GM11168 (cell line): Measurements from ENCODE around the gene PBX1.

Experiments
- in situ Hi-C: fragments of 300-500 bp; cut with MboI; formaldehyde crosslinking; loops from one replicate; pipeline ENCODE4 v1.12.0; 2022; ENCODE audit warnings: low sequenced_read_pairs; ENCODE audit not compliant: unreplicated experiment

PBX1 gene

DNA sequence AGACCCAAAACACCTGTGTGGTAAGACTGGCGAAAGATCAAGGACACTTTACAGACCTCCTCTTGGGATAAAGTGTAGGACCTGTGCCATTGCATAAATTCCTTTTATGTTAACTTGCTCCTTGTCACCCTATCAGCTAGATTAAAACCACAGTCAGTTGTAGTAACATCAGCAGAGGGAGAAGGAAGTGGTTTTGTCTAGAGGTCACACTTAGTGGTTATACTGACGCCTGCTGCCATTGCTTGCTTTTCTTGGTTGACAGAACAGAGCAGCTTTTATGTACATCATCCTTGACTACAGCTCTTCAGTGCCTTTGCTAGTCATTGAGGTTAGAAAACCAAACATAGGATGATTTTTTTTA is 101.4 kb downstream of the PBX1 start:
- in situ Hi-C loops = no loop called here

DNA sequence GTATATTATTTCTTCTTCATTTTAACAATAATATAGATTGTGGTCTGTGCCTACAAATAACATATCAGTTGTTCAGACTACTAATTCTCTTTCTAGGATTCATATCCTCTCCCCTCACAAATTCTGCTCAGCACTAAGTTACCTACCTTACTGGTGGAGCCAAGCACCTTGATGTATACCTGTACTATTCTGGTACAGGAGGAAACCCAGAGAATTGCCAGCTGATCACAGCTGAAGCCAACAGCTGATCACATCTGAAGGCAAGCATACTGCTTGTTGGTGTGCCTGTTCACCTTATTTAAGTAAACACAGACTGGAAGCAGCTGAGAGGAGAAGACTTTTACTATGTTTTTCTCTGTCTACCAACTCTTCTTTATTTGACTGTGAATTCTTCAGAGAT is 101.8 kb downstream of the PBX1 start:
- in situ Hi-C loops = no loop called here

- in situ Hi-C loops = no loop called here
Measured at GRCh38 chr1:164662462-164662861, 103.5 kb downstream of the PBX1 start.

- in situ Hi-C loops = no loop called here
Measured at GRCh38 chr1:164662955-164663354, 104.0 kb downstream of the PBX1 start.

DNA sequence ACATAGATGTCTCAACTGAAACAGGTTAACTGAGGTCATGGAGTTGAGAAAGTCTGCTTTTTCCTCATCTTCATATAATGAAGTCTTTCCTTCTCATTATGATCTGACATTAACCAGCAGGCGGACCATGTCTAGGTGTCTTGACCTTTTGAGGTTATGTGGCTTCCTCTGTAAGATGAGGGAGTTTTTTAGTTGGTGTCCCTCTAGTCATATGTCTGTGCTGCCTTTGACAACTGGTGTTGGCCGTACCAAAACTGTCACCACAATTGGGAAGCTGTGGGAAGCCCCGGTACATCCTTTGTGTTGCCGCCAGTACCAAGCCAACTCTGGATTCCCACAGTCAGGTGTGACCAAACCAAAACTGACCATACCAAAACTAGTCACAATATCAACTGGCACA is 105.1 kb downstream of the PBX1 start:
- in situ Hi-C loops = no loop called here

DNA sequence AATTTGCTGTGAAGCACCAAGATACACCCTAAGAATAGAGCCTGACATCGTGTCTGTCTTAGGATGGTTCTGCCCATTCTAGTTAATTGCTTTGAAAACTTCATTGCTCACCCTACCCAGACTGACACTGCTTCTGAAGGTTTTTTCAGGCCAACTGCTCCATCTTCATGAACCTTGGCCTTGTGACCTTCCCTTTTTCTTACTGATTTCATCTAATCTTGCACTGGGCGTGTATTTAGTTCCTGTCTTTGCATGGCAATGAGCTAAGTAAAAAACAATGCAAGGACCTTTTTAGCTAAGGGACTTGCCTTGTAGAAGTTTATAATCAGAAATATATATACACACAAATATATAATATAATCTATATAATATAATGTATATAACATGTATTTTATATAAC is 108.0 kb downstream of the PBX1 start:
- in situ Hi-C loops = no loop called here

DNA sequence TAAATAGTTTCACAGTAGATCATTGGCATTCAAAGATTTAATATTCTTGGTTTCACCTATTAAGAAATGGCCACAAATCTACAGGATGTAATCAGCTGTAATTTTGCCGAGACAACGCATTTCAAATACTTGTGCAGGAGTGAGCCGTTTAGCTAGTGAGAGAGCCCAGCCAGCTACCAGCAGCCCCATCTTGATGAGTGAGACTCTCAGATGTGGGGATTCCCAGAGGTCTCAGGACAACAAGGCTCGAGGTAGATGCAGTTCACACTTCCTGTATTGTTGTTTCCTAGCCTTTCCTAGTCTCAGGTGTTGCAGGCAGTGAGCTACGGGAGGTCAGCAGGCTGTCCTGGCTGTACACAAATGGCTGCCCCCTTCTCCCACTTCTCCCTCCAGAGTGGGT is 108.6 kb downstream of the PBX1 start:
- in situ Hi-C loops = no loop called here

- in situ Hi-C loops = no loop called here
Measured at GRCh38 chr1:164668491-164669400, 109.8 kb downstream of the PBX1 start.

GRCh38 chr1:164670026-164670425 is 111.0 kb downstream of the PBX1 start:
- in situ Hi-C loops = no loop called here

DNA sequence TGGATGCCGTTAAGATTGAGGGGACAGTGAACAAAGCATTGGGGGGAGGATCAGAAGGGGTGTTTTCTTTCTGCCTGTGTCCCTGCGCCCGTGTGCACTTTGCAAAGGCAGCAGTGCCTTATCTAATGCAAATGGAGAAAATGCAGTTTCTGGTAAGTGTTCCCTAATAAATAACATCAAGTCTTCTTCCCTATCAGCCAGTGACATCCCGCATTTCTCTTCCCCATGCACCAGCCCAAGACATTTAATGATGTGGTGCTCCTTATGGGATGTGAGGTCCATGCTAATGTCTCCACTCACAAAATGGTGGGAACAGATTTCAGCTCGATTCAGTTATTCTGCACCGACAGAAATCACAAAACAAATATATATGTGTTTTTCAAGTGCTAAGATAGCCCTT is 111.8 kb downstream of the PBX1 start:
- in situ Hi-C loops = no loop called here

DNA sequence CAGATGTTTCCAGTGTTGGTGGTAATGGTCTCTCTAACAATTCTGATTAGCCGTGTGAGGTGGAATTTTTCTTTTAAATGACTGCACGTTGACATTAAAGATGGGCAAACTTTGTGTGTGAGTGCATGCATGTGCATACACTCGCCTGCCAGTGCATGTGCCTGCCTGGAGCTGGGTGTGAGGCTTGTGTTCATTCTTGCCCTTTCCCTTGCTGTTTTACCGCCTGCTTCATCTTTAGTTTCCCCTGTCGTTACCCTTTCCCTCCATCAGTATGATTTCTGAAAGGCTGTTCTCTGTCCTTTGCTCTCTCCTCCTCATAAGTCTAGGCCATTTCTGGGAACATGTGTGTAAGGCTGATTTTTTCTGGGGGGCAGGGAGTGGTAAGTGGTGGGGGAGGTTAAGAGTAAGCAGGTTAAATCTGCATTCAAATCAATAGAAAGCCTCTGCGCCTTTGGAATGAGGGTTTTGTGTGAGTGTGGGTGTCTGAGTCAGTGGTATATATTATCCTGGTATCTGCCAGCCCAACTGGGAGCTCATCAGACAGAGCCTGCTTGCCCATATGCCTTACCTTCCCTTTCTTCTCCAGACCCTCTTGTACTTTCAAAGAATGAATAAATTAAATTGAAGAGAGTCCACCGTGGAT is 112.5 kb downstream of the PBX1 start:
- in situ Hi-C loops = no loop called here

DNA sequence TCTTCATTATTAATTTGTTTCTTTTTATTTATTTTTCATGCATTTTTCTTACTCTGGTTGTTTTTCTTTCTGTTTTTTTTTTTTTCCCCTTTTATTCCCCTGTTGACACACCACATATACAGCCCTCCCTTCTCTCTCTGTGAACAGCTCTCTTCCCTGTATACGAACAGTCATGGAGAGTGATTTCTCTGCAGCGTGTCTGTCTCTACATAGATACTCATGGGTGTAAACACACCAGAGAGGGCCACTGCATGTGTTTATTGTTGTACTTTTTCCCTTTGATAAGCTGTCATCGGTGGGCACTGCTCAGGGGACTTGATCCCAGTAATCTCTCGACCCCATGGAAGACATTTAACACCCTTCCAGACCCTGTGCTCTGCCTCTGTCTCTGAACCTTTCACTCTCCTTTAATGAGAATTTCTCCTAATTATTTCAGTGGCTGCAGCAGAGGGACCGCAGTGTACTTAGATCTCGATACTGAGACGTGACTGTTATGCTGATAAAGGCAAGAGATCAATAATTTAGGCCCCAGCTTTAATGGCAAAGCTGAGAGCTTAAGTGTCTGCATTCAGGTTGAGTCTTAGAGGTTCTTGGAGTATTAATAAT is 113.1 kb downstream of the PBX1 start:
- in situ Hi-C loops = no loop called here

- in situ Hi-C loops = no loop called here
Measured at GRCh38 chr1:164672588-164672987, 113.6 kb downstream of the PBX1 start.

DNA sequence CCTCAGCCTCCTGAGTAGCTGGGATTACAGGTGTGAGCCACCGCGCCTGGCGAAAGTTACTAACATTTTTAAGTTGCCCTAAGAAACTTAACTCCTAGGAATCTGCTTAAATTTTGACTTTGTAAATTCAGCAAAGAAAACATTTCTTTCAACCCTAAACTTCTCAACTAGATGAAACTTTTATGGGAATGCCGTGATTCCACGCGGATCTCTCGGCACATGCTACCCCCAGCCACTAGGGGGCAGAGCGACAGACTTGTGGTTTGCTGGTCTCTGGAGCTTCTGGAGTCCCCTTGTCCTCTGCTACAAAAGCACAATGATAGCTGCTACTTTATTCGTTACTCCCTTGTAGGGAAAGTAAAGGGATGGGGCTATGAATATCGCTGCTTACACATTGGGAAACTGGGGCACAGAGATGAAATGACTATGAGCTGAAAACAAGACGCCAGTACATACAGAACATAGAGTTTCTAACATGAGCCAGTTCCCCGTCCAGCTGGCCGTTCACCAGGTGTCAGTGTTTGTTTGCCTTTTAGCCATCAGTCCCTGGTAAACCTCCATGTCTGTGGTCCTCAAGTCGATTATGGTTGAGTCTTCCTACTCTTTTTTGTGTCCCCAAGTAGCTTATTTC is 114.7 kb downstream of the PBX1 start:
- in situ Hi-C loops = no loop called here

DNA sequence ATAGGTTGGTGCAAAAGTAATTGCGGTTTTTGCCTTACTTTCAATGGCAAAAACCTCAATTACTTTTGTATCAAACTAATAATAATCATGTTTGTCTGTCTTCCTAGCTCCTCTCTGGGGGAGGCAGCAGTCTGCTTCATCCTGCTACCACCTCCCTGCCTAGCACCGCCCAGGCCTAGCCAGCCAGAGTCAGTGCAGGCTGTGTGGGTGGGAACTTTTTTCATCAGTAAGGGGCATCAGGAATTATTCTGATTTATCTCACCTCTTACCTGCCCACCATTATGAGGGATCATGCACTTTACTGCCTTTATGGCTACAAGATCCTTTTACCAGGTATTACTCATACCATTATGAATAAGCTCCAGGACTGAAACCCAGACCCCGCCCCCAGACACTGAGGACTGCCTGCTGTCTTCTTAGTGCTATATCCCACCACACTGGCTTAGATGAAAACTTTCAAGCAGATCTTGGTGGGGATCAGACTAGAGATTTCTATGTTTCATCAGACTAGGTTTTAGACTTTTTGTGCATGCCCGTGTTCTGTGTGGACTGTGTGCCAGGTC is 116.4 kb downstream of the PBX1 start:
- in situ Hi-C loops = no loop called here

DNA sequence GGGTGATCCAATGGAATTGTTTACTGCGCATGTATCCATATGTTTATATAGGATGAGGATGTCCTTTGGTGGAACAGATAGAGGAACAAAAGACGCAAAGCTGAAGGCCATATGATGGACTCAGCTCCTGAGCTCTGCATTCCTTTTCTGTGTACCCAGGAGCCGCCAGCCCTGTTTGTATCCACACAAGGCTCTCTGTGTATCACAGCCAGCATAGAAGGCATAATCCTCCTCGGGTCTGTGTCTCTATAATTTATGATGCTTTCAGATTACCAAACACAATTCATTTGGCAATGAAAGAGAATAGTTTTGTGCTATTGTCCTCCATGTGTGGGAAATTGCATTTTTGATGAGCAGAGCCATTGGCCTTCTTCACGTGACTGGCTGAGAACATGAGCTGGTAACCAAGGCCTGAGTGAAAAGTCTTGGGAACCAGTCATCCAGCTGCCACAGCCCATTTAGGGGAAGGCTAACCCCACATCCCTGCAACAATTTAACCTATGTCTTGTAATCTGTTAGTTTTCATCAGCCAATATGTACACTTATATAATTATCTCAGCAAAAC is 119.2 kb downstream of the PBX1 start:
- in situ Hi-C loops = no loop called here

- in situ Hi-C loops = no loop called here
Measured at GRCh38 chr1:164682570-164682969, 123.6 kb downstream of the PBX1 start.

DNA sequence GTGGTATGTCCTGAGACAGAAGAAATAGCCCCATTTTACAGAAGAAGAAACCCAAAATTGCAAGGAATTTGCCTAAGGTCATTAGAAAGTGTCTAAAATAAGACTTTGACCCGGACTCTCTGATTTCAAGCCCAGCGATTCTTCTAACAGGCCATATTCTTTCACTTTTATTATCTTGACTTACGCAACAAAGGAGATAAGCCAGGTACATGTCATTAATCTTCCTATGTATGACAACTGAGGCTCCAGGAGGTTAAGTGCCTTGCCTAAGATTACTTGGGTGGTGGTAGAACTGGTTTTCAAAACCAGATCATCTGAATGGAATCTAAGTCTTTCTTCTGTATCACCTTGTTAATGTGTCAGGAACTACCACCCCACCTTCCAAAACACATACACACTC is 124.3 kb downstream of the PBX1 start:
- in situ Hi-C loops = no loop called here

DNA sequence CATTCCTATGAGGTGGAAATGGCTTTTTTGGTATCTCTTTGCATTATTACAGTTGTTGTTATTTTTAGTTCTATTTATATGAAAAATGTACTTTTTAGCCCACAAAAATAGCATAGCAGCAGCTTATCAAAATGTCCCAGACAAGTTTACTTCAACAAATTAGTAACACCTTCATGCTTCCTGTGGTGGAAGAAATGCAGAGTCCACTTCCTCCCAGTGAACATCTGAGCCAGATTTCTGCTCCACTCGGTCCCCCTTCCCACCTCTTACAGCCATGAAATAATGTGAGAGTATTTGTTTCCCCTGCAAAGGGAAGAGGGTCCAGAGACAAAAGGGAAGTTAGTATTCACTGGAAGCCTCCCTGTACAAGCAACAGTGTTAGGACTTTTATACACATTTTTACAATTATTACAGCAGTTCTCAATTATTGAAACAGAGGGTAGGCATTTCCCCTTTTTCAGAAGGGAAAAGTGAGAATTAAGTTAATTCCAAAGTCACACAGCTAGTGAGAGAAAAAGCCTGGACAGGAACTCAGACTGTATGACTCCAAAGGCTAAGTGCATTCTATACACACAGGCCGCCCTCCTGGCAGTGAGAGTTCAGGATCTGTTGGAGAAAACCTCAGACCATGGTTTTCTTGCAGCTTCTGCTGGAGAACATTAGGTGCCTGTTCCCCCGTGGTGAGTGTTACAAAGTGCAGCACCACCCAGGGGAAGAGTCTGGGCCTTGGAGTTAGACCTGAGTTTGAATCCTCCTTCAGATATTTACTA is 126.5 kb downstream of the PBX1 start:
- in situ Hi-C loops = no loop called here

GRCh38 chr1:164687777-164688176 is 128.8 kb downstream of the PBX1 start:
- in situ Hi-C loops = no loop called here
